Right atrium auricular region (tissue), 2 donors: Measurements from ENCODE around the gene P2RY6. TPM values are rescaled to one million over a fixed set of nuclear protein-coding genes. Genes with fewer than 3 reads are reported as not detected.

Experiments used
- DNase-seq: peaks from one replicate; pipeline ENCODE4 v3.0.0-alpha.2; 2019; ENCODE audit warnings: low spot score
- H3K27ac ChIP-seq, 2 donors: fragments of 200-600 bp; sonication (generic); 1 replicate in 1 of 2; 2 replicates in 1 of 2; pipeline ENCODE4 v1.5.1; 2016 to 2019
- H3K27me3 ChIP-seq, 2 donors: fragments of 200-600 bp; sonication (generic); one replicate each; pipeline versions ENCODE4 v1.5.1 to v1.6.0; 2017 to 2019
- H3K36me3 ChIP-seq: fragments of 200-600 bp; sonication (generic); one replicate; pipeline ENCODE4 v1.5.1; 2016
- H3K4me1 ChIP-seq, 2 donors: fragments of 200-600 bp; sonication (generic); one replicate each; pipeline versions ENCODE4 v1.5.1 to v1.6.0; 2017 to 2019
- H3K4me3 ChIP-seq, 2 donors: fragments of 200-600 bp; sonication (generic); 1 replicate in 1 of 2; 2 replicates in 1 of 2; pipeline ENCODE4 v1.5.1; 2017 to 2019; ENCODE audit warnings: mild to moderate bottlenecking in 1 of 2, moderate library complexity in 1 of 2
- H3K9me3 ChIP-seq, 2 donors: fragments of 200-600 bp; sonication (generic); one replicate each; pipeline ENCODE4 v1.5.1; 2019
- total RNA-seq, 2 donors: library from RNA; depleted of rRNA; stranded (reverse); fragments of >200 nt; gene quantifications; one replicate each; pipeline ENCODE4 v1.1.0, GENCODE V29; 2016
- TF ChIP-seq, protein P1 (sequence below), 2 donors: fragments of 200-600 bp; sonication (generic); IDR thresholded peaks; one replicate each; pipeline ENCODE4 v1.5.1; 2019; ENCODE audit warnings: antibody characterized with exemption in 2 of 2

Gene P2RY6
- total RNA-seq, 2 donors from 2014 or later: 0.19 to 1.9 TPM

GRCh38 chr11:73246303-73246702, 25.8 kb upstream of the P2RY6 start:
- DNase-seq: no peak
- Histone ChIP-seq H3K27ac (no peak overlapping the region), H3K9me3 (no peaks in the 10 kb centered on the region), H3K36me3 (no peaks in the 10 kb centered on the region), H3K4me3 (no peak overlapping the region), H3K27me3 (no peaks in the 10 kb centered on the region), H3K4me1 (peaks cover 0 to 17% of the 10 kb centered on the region in 2 donors)
- TF ChIP-seq, protein P1, sequence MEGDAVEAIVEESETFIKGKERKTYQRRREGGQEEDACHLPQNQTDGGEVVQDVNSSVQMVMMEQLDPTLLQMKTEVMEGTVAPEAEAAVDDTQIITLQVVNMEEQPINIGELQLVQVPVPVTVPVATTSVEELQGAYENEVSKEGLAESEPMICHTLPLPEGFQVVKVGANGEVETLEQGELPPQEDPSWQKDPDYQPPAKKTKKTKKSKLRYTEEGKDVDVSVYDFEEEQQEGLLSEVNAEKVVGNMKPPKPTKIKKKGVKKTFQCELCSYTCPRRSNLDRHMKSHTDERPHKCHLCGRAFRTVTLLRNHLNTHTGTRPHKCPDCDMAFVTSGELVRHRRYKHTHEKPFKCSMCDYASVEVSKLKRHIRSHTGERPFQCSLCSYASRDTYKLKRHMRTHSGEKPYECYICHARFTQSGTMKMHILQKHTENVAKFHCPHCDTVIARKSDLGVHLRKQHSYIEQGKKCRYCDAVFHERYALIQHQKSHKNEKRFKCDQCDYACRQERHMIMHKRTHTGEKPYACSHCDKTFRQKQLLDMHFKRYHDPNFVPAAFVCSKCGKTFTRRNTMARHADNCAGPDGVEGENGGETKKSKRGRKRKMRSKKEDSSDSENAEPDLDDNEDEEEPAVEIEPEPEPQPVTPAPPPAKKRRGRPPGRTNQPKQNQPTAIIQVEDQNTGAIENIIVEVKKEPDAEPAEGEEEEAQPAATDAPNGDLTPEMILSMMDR (IDR thresholded peaks at IDR 0.05): no peak

DNA sequence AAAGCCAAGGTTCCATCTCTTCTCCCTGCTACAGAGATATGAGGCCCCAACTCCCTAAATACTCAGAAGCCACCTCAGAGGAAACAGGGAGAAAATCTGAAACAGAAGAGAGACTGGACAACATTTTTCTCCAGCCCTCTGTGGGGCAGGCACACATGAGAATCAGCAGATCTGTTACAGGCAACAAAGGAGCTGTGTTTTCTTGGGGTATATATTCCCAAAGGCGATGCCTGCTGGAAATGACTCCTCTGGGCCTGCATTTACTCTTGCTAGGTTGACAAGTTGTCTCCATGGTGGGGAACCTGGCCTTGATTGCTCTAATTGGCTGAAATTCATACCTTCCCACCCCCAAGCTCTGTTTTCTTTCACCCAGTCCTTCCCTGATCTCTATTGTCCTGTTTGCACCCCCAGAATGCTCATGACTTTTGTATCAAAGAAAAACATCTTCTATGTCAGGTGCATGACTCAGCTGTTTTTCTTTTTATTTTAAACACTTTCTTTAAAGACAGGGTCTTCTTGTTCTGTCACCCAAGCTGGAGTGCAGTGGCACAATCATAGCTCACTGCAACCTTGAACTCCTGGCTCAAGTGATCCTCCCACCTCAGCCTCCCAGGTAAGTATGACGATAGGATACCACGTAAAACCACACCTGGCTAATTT, 23.5 kb upstream of the P2RY6 start:
- Histone ChIP-seq H3K4me3 (no peak overlapping the region), H3K4me1 (no peaks in the 10 kb centered on the region), H3K27ac (no peak overlapping the region), H3K36me3 (no peaks in the 10 kb centered on the region), H3K9me3 (no peaks in the 10 kb centered on the region), H3K27me3 (no peaks in the 10 kb centered on the region)
- no peak for DNase-seq
- TF ChIP-seq, protein P1 (IDR thresholded peaks at IDR 0.05): no peak

DNA sequence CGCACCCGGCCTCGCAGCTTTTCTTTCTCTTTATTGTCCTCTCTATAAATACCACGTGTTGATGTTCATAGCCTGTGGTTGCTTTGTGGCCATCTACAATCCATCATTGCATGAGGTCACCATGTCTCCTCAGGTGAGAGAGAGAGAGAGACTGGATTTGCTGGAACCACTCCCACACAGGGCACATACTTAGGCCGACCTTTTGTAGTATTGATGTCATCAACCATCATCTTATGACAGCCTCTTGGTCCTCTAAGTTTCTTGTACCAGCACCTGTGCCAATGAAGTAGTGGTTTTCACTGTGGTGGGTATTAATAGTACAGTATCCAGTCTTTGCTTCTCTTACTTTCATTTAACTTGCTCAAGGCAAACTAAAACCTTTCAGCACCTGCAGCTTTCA, 22.8 kb upstream of the P2RY6 start:
- no peak overlapping the region for H3K4me3 ChIP-seq
- H3K27ac ChIP-seq: no peak overlapping the region
- no peaks in the 10 kb centered on the region for H3K9me3 ChIP-seq
- no peaks in the 10 kb centered on the region for H3K4me1 ChIP-seq
- no peak for DNase-seq
- no peaks in the 10 kb centered on the region for H3K27me3 ChIP-seq
- TF ChIP-seq, protein P1 (IDR thresholded peaks at IDR 0.05): no peak
- no peaks in the 10 kb centered on the region for H3K36me3 ChIP-seq

- Histone ChIP-seq H3K27me3 (no peaks in the 10 kb centered on the region), H3K36me3 (no peaks in the 10 kb centered on the region), H3K4me1 (no peaks in the 10 kb centered on the region), H3K27ac (no peak overlapping the region), H3K9me3 (no peaks in the 10 kb centered on the region), H3K4me3 (no peak overlapping the region)
- no peak for DNase-seq
- TF ChIP-seq, protein P1 (IDR thresholded peaks at IDR 0.05): no peak
These were observed 22.0 kb upstream of the P2RY6 start for GRCh38 chr11:73249853-73250783.

DNA sequence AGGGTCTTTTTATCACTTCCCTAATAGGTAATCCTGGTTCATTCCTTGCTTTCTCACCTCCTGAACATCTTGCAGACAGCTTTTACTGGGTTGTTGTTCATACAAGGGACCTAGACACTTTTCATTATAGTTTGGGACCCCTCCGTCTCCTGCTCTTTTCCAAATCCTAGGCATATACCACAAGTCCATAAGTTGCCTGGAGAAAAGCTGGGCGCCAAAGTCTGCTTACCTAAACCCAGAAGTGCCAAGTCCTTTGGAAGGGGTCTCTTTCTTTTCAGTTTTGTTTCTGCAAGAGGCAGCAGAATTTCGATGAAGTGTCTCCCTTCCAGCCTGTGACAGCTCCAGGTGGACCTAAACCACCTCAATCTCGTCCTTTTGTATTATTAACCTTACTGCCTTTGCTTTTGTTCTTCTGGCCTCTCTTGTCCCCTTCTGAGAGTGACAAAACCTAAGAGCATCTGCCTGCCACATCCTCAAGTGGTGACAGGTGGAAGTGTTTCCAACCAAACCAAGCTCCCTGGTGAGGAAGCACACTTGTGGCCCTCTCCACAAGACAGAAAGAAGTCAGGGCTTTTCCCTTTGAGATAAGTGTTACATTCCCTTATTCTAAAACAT, 19.5 kb upstream of the P2RY6 start:
- no peaks in the 10 kb centered on the region for H3K36me3 ChIP-seq
- no peak overlapping the region for H3K4me3 ChIP-seq
- H3K27ac ChIP-seq: no peak overlapping the region
- DNase-seq: no peak
- TF ChIP-seq, protein P1 (IDR thresholded peaks at IDR 0.05): peak in 1 of 2 donors; percentile 12
- no peaks in the 10 kb centered on the region for H3K9me3 ChIP-seq
- H3K4me1 ChIP-seq: peaks cover 0 to 10% of the 10 kb centered on the region in 2 donors
- no peaks in the 10 kb centered on the region for H3K27me3 ChIP-seq
